ENCODE results near the gene MT1E. TPM values are rescaled to one million over a fixed set of nuclear protein-coding genes. Genes with fewer than 3 reads are reported as not detected.
A peak's percentile ranks its signal among the peaks of the same experiment; 100 is the strongest.

MT1E gene
- total and polyA plus RNA-seq, 2 of the 13 experiments (the other 11 are each of a cell fraction or from before 2014, with no cell fraction given): 110 to 1,072 TPM

DNA sequence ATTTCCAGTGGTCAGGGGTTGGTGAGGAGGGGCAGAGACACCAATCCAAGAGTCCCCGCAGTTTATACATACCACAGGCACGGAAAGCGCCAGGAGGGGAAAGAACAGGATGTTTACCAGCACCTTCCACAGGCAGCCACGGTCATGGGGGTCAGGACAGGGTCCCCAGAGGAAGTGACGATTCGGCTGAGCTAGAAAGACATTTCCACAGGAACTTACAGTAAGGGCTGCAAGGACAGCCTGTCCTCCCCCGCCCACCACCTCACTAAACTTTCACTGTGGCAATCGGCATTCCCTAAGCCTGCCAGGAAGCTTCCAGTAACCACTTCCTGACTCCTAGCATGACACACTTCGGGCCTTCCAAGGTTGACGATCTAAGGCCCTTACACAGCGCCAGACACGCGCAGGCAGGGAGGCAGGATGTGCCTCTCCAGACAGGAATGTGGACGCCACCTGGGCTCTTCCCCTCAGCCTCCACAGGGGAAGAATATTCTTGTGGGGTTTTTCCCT is 18.4 kb upstream of the MT1E start (continued):
- TF ChIP-seq, protein P1, sequence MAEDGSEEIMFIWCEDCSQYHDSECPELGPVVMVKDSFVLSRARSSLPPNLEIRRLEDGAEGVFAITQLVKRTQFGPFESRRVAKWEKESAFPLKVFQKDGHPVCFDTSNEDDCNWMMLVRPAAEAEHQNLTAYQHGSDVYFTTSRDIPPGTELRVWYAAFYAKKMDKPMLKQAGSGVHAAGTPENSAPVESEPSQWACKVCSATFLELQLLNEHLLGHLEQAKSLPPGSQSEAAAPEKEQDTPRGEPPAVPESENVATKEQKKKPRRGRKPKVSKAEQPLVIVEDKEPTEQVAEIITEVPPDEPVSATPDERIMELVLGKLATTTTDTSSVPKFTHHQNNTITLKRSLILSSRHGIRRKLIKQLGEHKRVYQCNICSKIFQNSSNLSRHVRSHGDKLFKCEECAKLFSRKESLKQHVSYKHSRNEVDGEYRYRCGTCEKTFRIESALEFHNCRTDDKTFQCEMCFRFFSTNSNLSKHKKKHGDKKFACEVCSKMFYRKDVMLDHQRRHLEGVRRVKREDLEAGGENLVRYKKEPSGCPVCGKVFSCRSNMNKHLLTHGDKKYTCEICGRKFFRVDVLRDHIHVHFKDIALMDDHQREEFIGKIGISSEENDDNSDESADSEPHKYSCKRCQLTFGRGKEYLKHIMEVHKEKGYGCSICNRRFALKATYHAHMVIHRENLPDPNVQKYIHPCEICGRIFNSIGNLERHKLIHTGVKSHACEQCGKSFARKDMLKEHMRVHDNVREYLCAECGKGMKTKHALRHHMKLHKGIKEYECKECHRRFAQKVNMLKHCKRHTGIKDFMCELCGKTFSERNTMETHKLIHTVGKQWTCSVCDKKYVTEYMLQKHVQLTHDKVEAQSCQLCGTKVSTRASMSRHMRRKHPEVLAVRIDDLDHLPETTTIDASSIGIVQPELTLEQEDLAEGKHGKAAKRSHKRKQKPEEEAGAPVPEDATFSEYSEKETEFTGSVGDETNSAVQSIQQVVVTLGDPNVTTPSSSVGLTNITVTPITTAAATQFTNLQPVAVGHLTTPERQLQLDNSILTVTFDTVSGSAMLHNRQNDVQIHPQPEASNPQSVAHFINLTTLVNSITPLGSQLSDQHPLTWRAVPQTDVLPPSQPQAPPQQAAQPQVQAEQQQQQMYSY (CRISPR knock-in tag; IDR thresholded peaks at IDR 0.05): peak; percentile 21; the same call in 1 of the 2 replicates
- TF ChIP-seq ZMYM3 (CRISPR knock-in tag; IDR thresholded peaks at IDR 0.05): peak; percentile 71
- TF ChIP-seq, protein P2, sequence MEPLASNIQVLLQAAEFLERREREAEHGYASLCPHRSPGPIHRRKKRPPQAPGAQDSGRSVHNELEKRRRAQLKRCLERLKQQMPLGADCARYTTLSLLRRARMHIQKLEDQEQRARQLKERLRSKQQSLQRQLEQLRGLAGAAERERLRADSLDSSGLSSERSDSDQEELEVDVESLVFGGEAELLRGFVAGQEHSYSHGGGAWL (CRISPR knock-in tag; IDR thresholded peaks at IDR 0.05): peak; percentile 81; the same call in 1 of the 2 replicates
- TF ChIP-seq RAD51 (IDR thresholded peaks at IDR 0.05; ENCODE audit: borderline replicate concordance): no peak
- TF ChIP-seq CBX2 (IDR thresholded peaks at IDR 0.05; ENCODE audit: low read depth, low read length): no peak
- TF ChIP-seq CBX2 (CRISPR knock-in tag; IDR thresholded peaks at IDR 0.05; ENCODE audit: low read depth): no peak; the same call in 1 of the 2 replicates
- 0 out of 2 replicates have a peak, but pooled peaks have one; percentile 59 for TF ChIP-seq HES4 (CRISPR knock-in tag; IDR thresholded peaks at IDR 0.05; ENCODE audit: borderline replicate concordance)
- TF ChIP-seq CCDC6 (CRISPR knock-in tag; IDR thresholded peaks at IDR 0.05): peak; percentile 97
- no peak; the same call in 1 of the 2 replicates for TF ChIP-seq PAX8 (CRISPR knock-in tag; IDR thresholded peaks at IDR 0.05; ENCODE audit: borderline replicate concordance)
- TF ChIP-seq ZNF263 (CRISPR knock-in tag; IDR thresholded peaks at IDR 0.05): peak; percentile 71
- peak; percentile 53; the same call in 1 of the 2 replicates for TF ChIP-seq MAZ (IDR thresholded peaks at IDR 0.05; ENCODE audit: borderline replicate concordance, low read depth, low read length)
- TF ChIP-seq MAZ (CRISPR knock-in tag; IDR thresholded peaks at IDR 0.05; ENCODE audit: low read depth): peak; percentile 80; the same call in 1 of the 2 replicates
- TF ChIP-seq, protein P3, sequence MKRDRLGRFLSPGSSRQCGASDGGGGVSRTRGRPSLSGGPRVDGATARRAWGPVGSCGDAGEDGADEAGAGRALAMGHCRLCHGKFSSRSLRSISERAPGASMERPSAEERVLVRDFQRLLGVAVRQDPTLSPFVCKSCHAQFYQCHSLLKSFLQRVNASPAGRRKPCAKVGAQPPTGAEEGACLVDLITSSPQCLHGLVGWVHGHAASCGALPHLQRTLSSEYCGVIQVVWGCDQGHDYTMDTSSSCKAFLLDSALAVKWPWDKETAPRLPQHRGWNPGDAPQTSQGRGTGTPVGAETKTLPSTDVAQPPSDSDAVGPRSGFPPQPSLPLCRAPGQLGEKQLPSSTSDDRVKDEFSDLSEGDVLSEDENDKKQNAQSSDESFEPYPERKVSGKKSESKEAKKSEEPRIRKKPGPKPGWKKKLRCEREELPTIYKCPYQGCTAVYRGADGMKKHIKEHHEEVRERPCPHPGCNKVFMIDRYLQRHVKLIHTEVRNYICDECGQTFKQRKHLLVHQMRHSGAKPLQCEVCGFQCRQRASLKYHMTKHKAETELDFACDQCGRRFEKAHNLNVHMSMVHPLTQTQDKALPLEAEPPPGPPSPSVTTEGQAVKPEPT (CRISPR knock-in tag; IDR thresholded peaks at IDR 0.05; ENCODE audit: low read depth): 0 out of 2 replicates have a peak, but pooled peaks have one; percentile 23
- TF ChIP-seq, protein P4, sequence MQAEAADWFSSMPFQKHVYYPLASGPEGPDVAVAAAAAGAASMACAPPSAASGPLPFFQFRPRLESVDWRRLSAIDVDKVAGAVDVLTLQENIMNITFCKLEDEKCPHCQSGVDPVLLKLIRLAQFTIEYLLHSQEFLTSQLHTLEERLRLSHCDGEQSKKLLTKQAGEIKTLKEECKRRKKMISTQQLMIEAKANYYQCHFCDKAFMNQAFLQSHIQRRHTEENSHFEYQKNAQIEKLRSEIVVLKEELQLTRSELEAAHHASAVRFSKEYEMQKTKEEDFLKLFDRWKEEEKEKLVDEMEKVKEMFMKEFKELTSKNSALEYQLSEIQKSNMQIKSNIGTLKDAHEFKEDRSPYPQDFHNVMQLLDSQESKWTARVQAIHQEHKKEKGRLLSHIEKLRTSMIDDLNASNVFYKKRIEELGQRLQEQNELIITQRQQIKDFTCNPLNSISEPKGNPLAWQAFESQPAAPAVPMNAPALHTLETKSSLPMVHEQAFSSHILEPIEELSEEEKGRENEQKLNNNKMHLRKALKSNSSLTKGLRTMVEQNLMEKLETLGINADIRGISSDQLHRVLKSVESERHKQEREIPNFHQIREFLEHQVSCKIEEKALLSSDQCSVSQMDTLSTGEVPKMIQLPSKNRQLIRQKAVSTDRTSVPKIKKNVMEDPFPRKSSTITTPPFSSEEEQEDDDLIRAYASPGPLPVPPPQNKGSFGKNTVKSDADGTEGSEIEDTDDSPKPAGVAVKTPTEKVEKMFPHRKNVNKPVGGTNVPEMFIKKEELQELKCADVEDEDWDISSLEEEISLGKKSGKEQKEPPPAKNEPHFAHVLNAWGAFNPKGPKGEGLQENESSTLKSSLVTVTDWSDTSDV (CRISPR knock-in tag; IDR thresholded peaks at IDR 0.05): no peak
- TF ChIP-seq, protein P5, sequence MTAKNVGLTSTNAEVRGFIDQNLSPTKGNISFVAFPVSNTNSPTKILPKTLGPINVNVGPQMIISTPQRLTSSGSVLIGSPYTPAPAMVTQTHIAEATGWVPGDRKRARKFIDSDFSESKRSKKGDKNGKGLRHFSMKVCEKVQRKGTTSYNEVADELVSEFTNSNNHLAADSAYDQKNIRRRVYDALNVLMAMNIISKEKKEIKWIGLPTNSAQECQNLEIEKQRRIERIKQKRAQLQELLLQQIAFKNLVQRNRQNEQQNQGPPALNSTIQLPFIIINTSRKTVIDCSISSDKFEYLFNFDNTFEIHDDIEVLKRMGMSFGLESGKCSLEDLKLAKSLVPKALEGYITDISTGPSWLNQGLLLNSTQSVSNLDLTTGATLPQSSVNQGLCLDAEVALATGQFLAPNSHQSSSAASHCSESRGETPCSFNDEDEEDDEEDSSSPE (CRISPR knock-in tag; IDR thresholded peaks at IDR 0.05): peak; percentile 74; the same call in 1 of the 2 replicates
- peak; percentile 92 for TF ChIP-seq CREM (IDR thresholded peaks at IDR 0.05)
- TF ChIP-seq CREM (CRISPR knock-in tag; IDR thresholded peaks at IDR 0.05): no peak
- TF ChIP-seq, protein P6, sequence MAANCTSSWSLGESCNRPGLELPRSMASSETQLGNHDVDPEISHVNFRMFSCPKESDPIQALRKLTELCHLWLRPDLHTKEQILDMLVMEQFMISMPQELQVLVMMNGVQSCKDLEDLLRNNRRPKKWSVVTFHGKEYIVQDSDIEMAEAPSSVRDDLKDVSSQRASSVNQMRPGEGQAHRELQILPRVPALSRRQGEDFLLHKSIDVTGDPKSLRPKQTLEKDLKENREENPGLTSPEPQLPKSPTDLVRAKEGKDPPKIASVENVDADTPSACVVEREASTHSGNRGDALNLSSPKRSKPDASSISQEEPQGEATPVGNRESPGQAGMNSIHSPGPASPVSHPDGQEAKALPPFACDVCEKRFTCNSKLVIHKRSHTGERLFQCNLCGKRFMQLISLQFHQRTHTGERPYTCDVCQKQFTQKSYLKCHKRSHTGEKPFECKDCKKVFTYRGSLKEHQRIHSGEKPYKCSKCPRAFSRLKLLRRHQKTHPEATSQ (CRISPR knock-in tag; IDR thresholded peaks at IDR 0.05; ENCODE audit: borderline replicate concordance): 0 out of 2 replicates have a peak, but pooled peaks have one; percentile 47

Measured in HepG2 (cell line).